ENCODE measurements around the gene RASAL3.
A peak's percentile ranks its signal among the peaks of the same experiment; 100 is the strongest.

RASAL3 gene

GRCh38 chr19:15418579-15419412, 45.5 kb downstream of the RASAL3 start, which contains the start of gene AKAP8L:
Gene AKAP8L, minus strand, starts transcription at chr19:15418988. Its CDS starts 65 bp downstream, at chr19:15418923.
- Histone ChIP-seq H3K79me2 (ENCODE audit: low read length) (peaks cover 46% of the 10 kb centered on the region), H3K4me1 (ENCODE audit: low read length) (peaks cover 13% of the 10 kb centered on the region), H3K27ac (ENCODE audit: low read length) (peak within 1 kb of the TSS; percentile 9; the same call in 1 of the 2 replicates), H3K36me3 (replicated peaks; ENCODE audit: insufficient read depth, low read length) (0 out of 2 replicates have a peak, but pooled peaks cover 4% of the 10 kb centered on the region), H3K9me2 (replicated peaks; ENCODE audit: insufficient read depth, low read length) (no peaks in the 10 kb centered on the region), H3F3A (ENCODE audit: insufficient read depth, low read length) (peaks cover 7% of the 10 kb centered on the region; the same call in 1 of the 2 replicates), H4K20me1 (ENCODE audit: insufficient read depth, low read length) (no peaks in the 10 kb centered on the region), H3K27me3 (replicated peaks; ENCODE audit: insufficient read depth, low read length) (no peaks in the 10 kb centered on the region), H3K9ac (ENCODE audit: low read length) (peak within 1 kb of the TSS; percentile 90), H3K9me3 (replicated peaks; ENCODE audit: insufficient read depth, low read length) (no peaks in the 10 kb centered on the region), H3K4me2 (ENCODE audit: low read depth, low read length) (peak within 1 kb of the TSS; percentile 99), H3K4me3 (ENCODE audit: low read length) (peak within 1 kb of the TSS; percentile 96), H2AFZ (ENCODE audit: low read length) (peak within 1 kb of the TSS; percentile 66)
- DNase-seq = peak; percentile 99
- peak; percentile 91 for TF ChIP-seq CTCF (IDR thresholded peaks at IDR 0.05; ENCODE audit: low read length)
- TF ChIP-seq EZH2phosphoT487 (IDR thresholded peaks at IDR 0.05; ENCODE audit: low read length) = no peak

GRCh38 chr19:15418231-15418578, 46.1 kb downstream of the RASAL3 start:
- H3K27ac ChIP-seq (ENCODE audit: low read length) = peak overlapping the region; percentile 9; the same call in 1 of the 2 replicates
- TF ChIP-seq EZH2 (optimal IDR thresholded peaks at IDR 0.05; ENCODE audit: low read depth, low read length) (no peak), CTCF (IDR thresholded peaks at IDR 0.05; ENCODE audit: low read length) (no peak), EZH2phosphoT487 (IDR thresholded peaks at IDR 0.05; ENCODE audit: low read length) (no peak)
- peaks cover 13% of the 10 kb centered on the region for H3K4me1 ChIP-seq (ENCODE audit: low read length)
- peaks cover 52% of the 10 kb centered on the region for H3K79me2 ChIP-seq (ENCODE audit: low read length)
- no peak for DNase-seq
- peak overlapping the region; percentile 96 for H3K4me3 ChIP-seq (ENCODE audit: low read length)
- no peaks in the 10 kb centered on the region for H3K27me3 ChIP-seq (replicated peaks; ENCODE audit: insufficient read depth, low read length)
- H3K9me3 ChIP-seq (replicated peaks; ENCODE audit: insufficient read depth, low read length) = no peaks in the 10 kb centered on the region
- H3K4me2 ChIP-seq (ENCODE audit: low read depth, low read length) = peak overlapping the region; percentile 99
- peaks cover 7% of the 10 kb centered on the region; the same call in 1 of the 2 replicates for H3F3A ChIP-seq (ENCODE audit: insufficient read depth, low read length)
- no peaks in the 10 kb centered on the region for H3K36me3 ChIP-seq (replicated peaks; ENCODE audit: insufficient read depth, low read length)
- H3K9ac ChIP-seq (ENCODE audit: low read length) = peak overlapping the region; percentile 90
- H3K9me2 ChIP-seq (replicated peaks; ENCODE audit: insufficient read depth, low read length) = no peaks in the 10 kb centered on the region
- H4K20me1 ChIP-seq (ENCODE audit: insufficient read depth, low read length) = no peaks in the 10 kb centered on the region
- peak overlapping the region; percentile 66 for H2AFZ ChIP-seq (ENCODE audit: low read length)

GRCh38 chr19:15417699-15418098, 46.6 kb downstream of the RASAL3 start:
- H3K27me3 ChIP-seq (replicated peaks; ENCODE audit: insufficient read depth, low read length) = no peaks in the 10 kb centered on the region
- H2AFZ ChIP-seq (ENCODE audit: low read length) = no peak overlapping the region
- H3K27ac ChIP-seq (ENCODE audit: low read length) = no peak overlapping the region
- H3K9ac ChIP-seq (ENCODE audit: low read length) = peak overlapping the region; percentile 90
- H3K9me3 ChIP-seq (replicated peaks; ENCODE audit: insufficient read depth, low read length) = no peaks in the 10 kb centered on the region
- H3K79me2 ChIP-seq (ENCODE audit: low read length) = peaks cover 57% of the 10 kb centered on the region
- no peaks in the 10 kb centered on the region for H3K36me3 ChIP-seq (replicated peaks; ENCODE audit: insufficient read depth, low read length)
- DNase-seq = no peak
- H4K20me1 ChIP-seq (ENCODE audit: insufficient read depth, low read length) = no peaks in the 10 kb centered on the region
- H3K4me3 ChIP-seq (ENCODE audit: low read length) = peak overlapping the region; percentile 96
- peak overlapping the region; percentile 99 for H3K4me2 ChIP-seq (ENCODE audit: low read depth, low read length)
- peaks cover 13% of the 10 kb centered on the region for H3K4me1 ChIP-seq (ENCODE audit: low read length)
- no peaks in the 10 kb centered on the region for H3K9me2 ChIP-seq (replicated peaks; ENCODE audit: insufficient read depth, low read length)
- no peak for TF ChIP-seq CTCF (IDR thresholded peaks at IDR 0.05; ENCODE audit: low read length)
- TF ChIP-seq EZH2phosphoT487 (IDR thresholded peaks at IDR 0.05; ENCODE audit: low read length) = no peak
- no peak for TF ChIP-seq EZH2 (optimal IDR thresholded peaks at IDR 0.05; ENCODE audit: low read depth, low read length)
- H3F3A ChIP-seq (ENCODE audit: insufficient read depth, low read length) = peaks cover 7% of the 10 kb centered on the region; the same call in 1 of the 2 replicates

Measured in MM.1S (cell line).